Panc1 (cell line): ENCODE data around the gene DHCR7. TPM values are rescaled to one million over a fixed set of nuclear protein-coding genes. Genes with fewer than 3 reads are reported as not detected.

ENCODE experiments used
- ATAC-seq: fragments of 200-7000 bp; cut with Tn5 transposase; 2 replicates; pipeline ENCODE4 v1.9.1; 2020; ENCODE audit warnings: mild to moderate bottlenecking, moderate library complexity
- BruUV-seq: library from RNA; stranded (reverse); fragments of 400-500 nt; replicated peaks from 2 replicates; lab custom pipeline; 2021; lab: Mats Ljungman, UMichigan
- CTCF ChIA-PET: fragments of 300-600 bp; sonication (Branson Sonifier 250); formaldehyde crosslinking; loops from one replicate; lab custom pipeline; 2022; ENCODE audit warnings: antibody characterized with exemption; lab: Charles Lee
- POLR2A ChIA-PET: fragments of 300-600 bp; sonication (Branson Sonifier 250); formaldehyde crosslinking; loops from one replicate; lab custom pipeline; 2022; ENCODE audit warnings: antibody characterized with exemption; lab: Charles Lee
- DNase-seq: peaks from one replicate; pipeline ENCODE4 v3.0.0-alpha.2; 2010; ENCODE audit warnings: low read depth, low spot score
- H3K27ac ChIP-seq: 2 replicates; pipeline ENCODE4 v1.5.1; 2011; ENCODE audit warnings: mild to moderate bottlenecking, low read length, inconsistent platforms
- H3K27me3 ChIP-seq: fragments of 200-500 bp; sonication (Bioruptor generic); 2 replicates; pipeline ENCODE4 v1.6.0; 2014; ENCODE audit warnings: low read length, inconsistent platforms; ENCODE audit not compliant: control insufficient read depth, insufficient read depth
- H3K36me3 ChIP-seq: fragments of 200-500 bp; sonication (Bioruptor generic); 2 replicates; pipeline ENCODE4 v1.5.1; 2014; ENCODE audit warnings: inconsistent platforms, mild to moderate bottlenecking, low read length, moderate library complexity; ENCODE audit not compliant: control insufficient read depth, insufficient read depth
- H3K4me1 ChIP-seq: 2 replicates; pipeline ENCODE4 v1.5.1; 2011; ENCODE audit warnings: inconsistent platforms, mild to moderate bottlenecking, low read length, moderate library complexity; ENCODE audit not compliant: control insufficient read depth, insufficient read depth
- H3K4me3 ChIP-seq, 2 experiments: 2 replicates each; pipeline ENCODE4 v1.5.1; 2011 to 2012; ENCODE audit warnings: low read depth in 2 of 2, low read length in 2 of 2, mild to moderate bottlenecking in 2 of 2, inconsistent platforms in 1 of 2, moderate library complexity in 1 of 2
- H3K9me3 ChIP-seq: fragments of 200-500 bp; sonication (Bioruptor generic); 2 replicates; pipeline ENCODE4 v1.5.1; 2014; ENCODE audit warnings: low read depth, mild to moderate bottlenecking, inconsistent platforms, low read length, moderate library complexity; ENCODE audit not compliant: control insufficient read depth, insufficient read depth
- POLR2AphosphoS5 ChIP-seq: IDR thresholded peaks from 2 replicates; pipeline ENCODE4 v1.6.1; 2012; ENCODE audit warnings: mild to moderate bottlenecking, low read depth, low read length, moderate library complexity
- SIN3A ChIP-seq: IDR thresholded peaks from 2 replicates; pipeline ENCODE4 v1.6.1; 2012; ENCODE audit warnings: low read depth, mild to moderate bottlenecking, low read length, moderate library complexity, borderline replicate concordance; ENCODE audit not compliant: insufficient read depth
- TCF7L2 ChIP-seq: IDR thresholded peaks from 2 replicates; pipeline ENCODE4 v1.6.1; 2011; ENCODE audit warnings: mild to moderate bottlenecking, low read depth, low read length, inconsistent platforms
- in situ Hi-C: cut with HindIII; loops from 2 replicates; pipeline ENCODE4 v1.10.0; 2016; ENCODE audit warnings: low sequenced_read_pairs, low pct_unique_long_range_greater_than_20kb
- intact Hi-C: fragments of 100-400 bp; cut with micrococcal nuclease; formaldehyde crosslinking; loops from one replicate; pipeline ENCODE4 v1.10.0; 2022; ENCODE audit not compliant: unreplicated experiment
- total RNA-seq: library from RNA; stranded (reverse); gene quantifications from one replicate; pipeline ENCODE4 v1.2.1, GENCODE V29; 2021; ENCODE audit not compliant: unreplicated experiment
- TF ChIP-seq, protein P1 (sequence below), 2 experiments: IDR thresholded peaks; 2 replicates each; pipeline ENCODE4 v1.6.1; 2011 to 2012; ENCODE audit warnings: low read depth in 2 of 2, control low read depth in 1 of 2, low read length in 1 of 2, mild to moderate bottlenecking in 1 of 2, moderate library complexity in 1 of 2; ENCODE audit not compliant: insufficient read depth in 1 of 2
- TF ChIP-seq, protein P2 (sequence below): fragments of 450-650 bp; IDR thresholded peaks from 2 replicates; pipeline ENCODE4 v1.5.1; 2017; ENCODE audit warnings: mild to moderate bottlenecking

Gene DHCR7
- total RNA-seq, 1 experiment from 2014 or later, result 356 TPM

DNA sequence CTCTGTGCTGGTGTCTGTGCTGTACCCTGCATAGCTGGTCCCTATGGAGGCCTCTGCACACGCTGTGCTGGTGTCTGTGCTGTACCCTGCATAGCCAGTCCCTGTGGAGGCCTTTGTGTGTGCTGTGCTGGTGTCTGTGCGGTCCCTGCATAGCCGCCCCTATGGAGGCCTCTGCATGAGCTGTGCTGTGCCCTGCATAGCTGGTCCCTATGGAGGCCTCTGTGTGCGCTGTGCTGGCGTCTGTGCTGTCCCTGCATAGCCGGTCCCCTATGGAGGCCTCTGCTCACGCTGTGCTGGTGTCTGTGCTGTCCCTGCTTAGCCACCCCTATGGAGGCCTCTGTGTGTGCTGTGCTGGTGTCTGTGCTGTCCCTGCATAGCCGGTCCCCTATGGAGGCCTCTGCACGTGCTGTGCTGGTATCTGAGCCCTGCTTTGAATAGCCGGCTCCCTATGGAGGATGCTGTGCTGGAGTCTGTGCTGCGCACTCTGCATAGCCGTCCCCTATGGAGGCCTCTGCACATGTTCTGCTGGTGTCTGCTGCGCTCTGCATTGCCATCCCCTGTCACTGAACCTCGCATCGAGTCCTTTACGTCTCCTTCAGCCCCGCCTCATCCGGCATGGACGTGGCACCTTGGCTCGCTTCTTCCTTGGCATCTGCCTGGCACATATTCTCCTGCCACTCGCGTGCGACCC lies 11.0 kb upstream of the DHCR7 start:
- no peak for TF ChIP-seq POLR2AphosphoS5
- Histone ChIP-seq H3K4me3 (no peak overlapping the region), H3K4me1 (no peaks in the 10 kb centered on the region), H3K36me3 (peaks cover 9% of the 10 kb centered on the region), H3K27ac (no peak overlapping the region), H3K27me3 (no peaks in the 10 kb centered on the region), H3K9me3 (no peaks in the 10 kb centered on the region)
- ChIA-PET CTCF (no interaction called here), POLR2A (no interaction called here)
- BruUV-seq, result no TSS peak
- in situ Hi-C loops, result no loop called here
- peak; percentile 44 for ATAC-seq
- no peak for DNase-seq
- intact Hi-C loops, result no loop called here

DNA sequence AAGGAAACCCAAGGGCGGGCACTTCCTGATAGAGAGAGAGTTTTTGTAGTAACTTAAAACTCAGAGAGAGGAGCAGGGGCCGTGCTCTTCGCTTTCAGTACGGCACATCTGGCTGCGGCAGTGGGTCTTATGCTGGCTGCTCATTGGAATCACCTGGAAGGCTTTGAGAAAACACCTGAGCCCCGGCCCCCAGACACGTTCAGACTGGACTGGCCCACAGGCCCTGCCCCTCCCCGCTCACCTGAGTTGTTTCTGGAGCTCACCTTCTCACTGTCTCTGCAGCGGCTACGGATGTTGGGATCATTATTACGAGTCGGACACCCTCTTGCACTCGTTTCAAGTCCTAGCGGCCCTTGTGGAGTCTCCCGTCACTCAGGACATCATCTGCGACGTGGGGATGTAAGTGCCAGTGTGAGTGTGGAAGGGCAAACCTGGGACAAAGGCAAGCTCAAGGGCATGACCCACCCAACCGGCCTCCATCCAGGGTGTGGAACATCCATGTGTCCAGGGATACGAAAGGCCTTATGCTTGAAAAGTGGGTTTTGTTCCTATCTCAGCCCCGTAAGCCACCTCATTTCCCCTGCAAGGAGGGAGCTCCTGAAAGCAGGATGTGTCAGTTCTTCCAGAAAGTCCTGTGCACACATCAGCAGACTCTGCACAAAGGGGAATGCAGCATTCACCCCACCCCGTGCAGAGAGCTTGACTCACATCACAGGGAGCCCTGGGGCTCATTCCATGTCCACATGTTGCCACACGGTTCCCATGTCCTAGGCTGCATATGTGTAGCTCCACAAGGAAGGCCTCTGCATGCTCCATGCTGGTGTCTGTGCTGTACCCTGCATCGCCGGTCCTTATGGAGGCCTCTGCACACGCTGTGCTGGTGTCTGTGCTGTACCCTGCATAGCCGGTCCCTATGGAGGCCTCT lies 10.2 kb upstream of the DHCR7 start:
- no peaks in the 10 kb centered on the region for H3K27me3 ChIP-seq
- no peak overlapping the region for H3K4me3 ChIP-seq
- in situ Hi-C loops (no loop called here), intact Hi-C loops (no loop called here)
- no peaks in the 10 kb centered on the region for H3K9me3 ChIP-seq
- no peaks in the 10 kb centered on the region; the same call in 1 of the 2 replicates for H3K4me1 ChIP-seq
- ChIA-PET CTCF (no interaction called here), POLR2A (no interaction called here)
- no peak overlapping the region for H3K27ac ChIP-seq
- TF ChIP-seq, protein P1, sequence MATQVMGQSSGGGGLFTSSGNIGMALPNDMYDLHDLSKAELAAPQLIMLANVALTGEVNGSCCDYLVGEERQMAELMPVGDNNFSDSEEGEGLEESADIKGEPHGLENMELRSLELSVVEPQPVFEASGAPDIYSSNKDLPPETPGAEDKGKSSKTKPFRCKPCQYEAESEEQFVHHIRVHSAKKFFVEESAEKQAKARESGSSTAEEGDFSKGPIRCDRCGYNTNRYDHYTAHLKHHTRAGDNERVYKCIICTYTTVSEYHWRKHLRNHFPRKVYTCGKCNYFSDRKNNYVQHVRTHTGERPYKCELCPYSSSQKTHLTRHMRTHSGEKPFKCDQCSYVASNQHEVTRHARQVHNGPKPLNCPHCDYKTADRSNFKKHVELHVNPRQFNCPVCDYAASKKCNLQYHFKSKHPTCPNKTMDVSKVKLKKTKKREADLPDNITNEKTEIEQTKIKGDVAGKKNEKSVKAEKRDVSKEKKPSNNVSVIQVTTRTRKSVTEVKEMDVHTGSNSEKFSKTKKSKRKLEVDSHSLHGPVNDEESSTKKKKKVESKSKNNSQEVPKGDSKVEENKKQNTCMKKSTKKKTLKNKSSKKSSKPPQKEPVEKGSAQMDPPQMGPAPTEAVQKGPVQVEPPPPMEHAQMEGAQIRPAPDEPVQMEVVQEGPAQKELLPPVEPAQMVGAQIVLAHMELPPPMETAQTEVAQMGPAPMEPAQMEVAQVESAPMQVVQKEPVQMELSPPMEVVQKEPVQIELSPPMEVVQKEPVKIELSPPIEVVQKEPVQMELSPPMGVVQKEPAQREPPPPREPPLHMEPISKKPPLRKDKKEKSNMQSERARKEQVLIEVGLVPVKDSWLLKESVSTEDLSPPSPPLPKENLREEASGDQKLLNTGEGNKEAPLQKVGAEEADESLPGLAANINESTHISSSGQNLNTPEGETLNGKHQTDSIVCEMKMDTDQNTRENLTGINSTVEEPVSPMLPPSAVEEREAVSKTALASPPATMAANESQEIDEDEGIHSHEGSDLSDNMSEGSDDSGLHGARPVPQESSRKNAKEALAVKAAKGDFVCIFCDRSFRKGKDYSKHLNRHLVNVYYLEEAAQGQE (IDR thresholded peaks at IDR 0.05; ENCODE audit: insufficient read depth in 1 of 2, low read depth in 2 of 2, low read length in 1 of 2), result no peak
- TF ChIP-seq, protein P2, sequence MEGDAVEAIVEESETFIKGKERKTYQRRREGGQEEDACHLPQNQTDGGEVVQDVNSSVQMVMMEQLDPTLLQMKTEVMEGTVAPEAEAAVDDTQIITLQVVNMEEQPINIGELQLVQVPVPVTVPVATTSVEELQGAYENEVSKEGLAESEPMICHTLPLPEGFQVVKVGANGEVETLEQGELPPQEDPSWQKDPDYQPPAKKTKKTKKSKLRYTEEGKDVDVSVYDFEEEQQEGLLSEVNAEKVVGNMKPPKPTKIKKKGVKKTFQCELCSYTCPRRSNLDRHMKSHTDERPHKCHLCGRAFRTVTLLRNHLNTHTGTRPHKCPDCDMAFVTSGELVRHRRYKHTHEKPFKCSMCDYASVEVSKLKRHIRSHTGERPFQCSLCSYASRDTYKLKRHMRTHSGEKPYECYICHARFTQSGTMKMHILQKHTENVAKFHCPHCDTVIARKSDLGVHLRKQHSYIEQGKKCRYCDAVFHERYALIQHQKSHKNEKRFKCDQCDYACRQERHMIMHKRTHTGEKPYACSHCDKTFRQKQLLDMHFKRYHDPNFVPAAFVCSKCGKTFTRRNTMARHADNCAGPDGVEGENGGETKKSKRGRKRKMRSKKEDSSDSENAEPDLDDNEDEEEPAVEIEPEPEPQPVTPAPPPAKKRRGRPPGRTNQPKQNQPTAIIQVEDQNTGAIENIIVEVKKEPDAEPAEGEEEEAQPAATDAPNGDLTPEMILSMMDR, result no peak
- TF ChIP-seq POLR2AphosphoS5, result no peak
- no peak for TF ChIP-seq TCF7L2
- TF ChIP-seq SIN3A, result no peak
- H3K36me3 ChIP-seq, result peaks cover 9% of the 10 kb centered on the region
- ATAC-seq (peak; percentile 32; the same call in 1 of the 2 replicates), DNase-seq (no peak)
- BruUV-seq, result no TSS peak
